KMS-11 (cell line): Measurements from ENCODE around the gene LPIN2.
A peak's percentile ranks its signal among the peaks of the same experiment; 100 is the strongest.

Experiments used
- H2AFZ ChIP-seq: fragments of 200-600 bp; sonication (generic); 2 replicates; pipeline ENCODE4 v1.6.1; 2016; ENCODE audit warnings: antibody characterized with exemption, mixed run types, low read depth
- H3K27ac ChIP-seq: fragments of 200-600 bp; sonication (generic); 2 replicates; pipeline ENCODE4 v1.6.1; 2016; ENCODE audit warnings: mild to moderate bottlenecking, mixed run types
- H3K27me3 ChIP-seq: fragments of 200-600 bp; sonication (generic); 2 replicates; pipeline ENCODE4 v1.6.1; 2017; ENCODE audit warnings: mild to moderate bottlenecking, low read depth, mixed run types, moderate library complexity; ENCODE audit not compliant: insufficient read depth
- H3K36me3 ChIP-seq: fragments of 200-600 bp; sonication (generic); 2 replicates; pipeline ENCODE4 v1.6.1; 2017; ENCODE audit warnings: mild to moderate bottlenecking, mixed run types; ENCODE audit not compliant: insufficient read depth
- H3K4me1 ChIP-seq: fragments of 200-600 bp; sonication (generic); 2 replicates; pipeline ENCODE4 v1.6.1; 2016; ENCODE audit warnings: mild to moderate bottlenecking, low read depth, mixed run types; ENCODE audit not compliant: poor library complexity, severe bottlenecking
- H3K4me2 ChIP-seq: fragments of 200-600 bp; sonication (generic); 2 replicates; pipeline ENCODE4 v1.7.0; 2016; ENCODE audit warnings: mild to moderate bottlenecking, mixed run types
- H3K4me3 ChIP-seq: fragments of 200-600 bp; sonication (generic); IDR thresholded peaks from 2 replicates; pipeline ENCODE4 v1.6.1; 2017; ENCODE audit warnings: low read depth, low read length, mixed read lengths; ENCODE audit not compliant: insufficient read depth
- H3K79me2 ChIP-seq: fragments of 200-600 bp; sonication (generic); 2 replicates; pipeline ENCODE4 v1.6.1; 2016; ENCODE audit warnings: low read depth, mixed run types; ENCODE audit not compliant: insufficient read depth
- H3K9ac ChIP-seq: fragments of 200-600 bp; sonication (generic); 2 replicates; pipeline ENCODE4 v1.6.1; 2016; ENCODE audit warnings: mild to moderate bottlenecking, mixed run types
- H4K20me1 ChIP-seq: fragments of 200-600 bp; sonication (generic); 2 replicates; pipeline ENCODE4 v1.6.1; 2016; ENCODE audit warnings: mild to moderate bottlenecking, mixed run types; ENCODE audit not compliant: insufficient read depth
- CTCF ChIP-seq: fragments of 200-600 bp; sonication (generic); conservative IDR thresholded peaks from 2 replicates; pipeline ENCODE4 v1.6.1; 2017; ENCODE audit warnings: low read depth, mild to moderate bottlenecking, antibody characterized with exemption, low read length, moderate library complexity, mixed read lengths

The LPIN2 gene

GRCh38 chr18:3040881-3041280 is 27.9 kb upstream of the LPIN2 start:
- TF ChIP-seq CTCF: no peak
- Histone ChIP-seq H3K27ac (no peak overlapping the region), H3K27me3 (no peaks in the 10 kb centered on the region), H3K36me3 (no peaks in the 10 kb centered on the region), H3K79me2 (no peaks in the 10 kb centered on the region), H3K9ac (no peak overlapping the region), H3K4me1 (peaks cover 23% of the 10 kb centered on the region), H3K4me3 (no peak overlapping the region), H4K20me1 (no peaks in the 10 kb centered on the region), H3K4me2 (no peak overlapping the region), H2AFZ (no peak overlapping the region)

- Histone ChIP-seq H3K36me3 (no peaks in the 10 kb centered on the region), H3K4me2 (no peak overlapping the region), H3K9ac (no peak overlapping the region), H4K20me1 (no peaks in the 10 kb centered on the region), H2AFZ (no peak overlapping the region), H3K27ac (no peak overlapping the region), H3K79me2 (no peaks in the 10 kb centered on the region), H3K4me1 (peaks cover 23% of the 10 kb centered on the region), H3K4me3 (no peak overlapping the region), H3K27me3 (no peaks in the 10 kb centered on the region)
- no peak for TF ChIP-seq CTCF
These were observed 27.2 kb upstream of the LPIN2 start for GRCh38 chr18:3040173-3040572.

DNA sequence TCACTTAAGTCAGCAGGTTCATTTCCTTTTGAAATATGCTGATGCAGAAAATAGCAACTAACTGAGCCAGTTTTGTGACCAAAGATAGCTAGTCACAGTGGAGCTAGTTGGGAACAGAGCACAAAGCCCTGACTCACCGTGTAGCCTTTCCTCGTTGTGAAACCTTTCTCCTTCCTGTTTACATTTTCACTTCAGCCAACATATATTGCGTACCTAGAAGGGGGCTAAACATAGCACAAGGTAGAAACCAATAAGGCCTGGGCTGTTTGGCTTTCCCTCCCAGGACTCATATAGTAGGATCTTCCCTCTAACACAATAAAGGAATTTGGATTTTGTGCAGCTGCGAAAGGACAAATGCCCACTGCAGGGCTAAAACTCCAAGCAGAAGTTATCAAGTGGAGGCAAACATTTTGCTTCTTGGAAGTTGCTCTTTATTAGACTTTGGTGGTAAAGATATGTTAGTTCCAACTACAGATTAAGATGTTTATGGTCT is 24.5 kb upstream of the LPIN2 start:
- H4K20me1 ChIP-seq: no peaks in the 10 kb centered on the region
- no peaks in the 10 kb centered on the region for H3K27me3 ChIP-seq
- H3K4me1 ChIP-seq: peaks cover 23% of the 10 kb centered on the region
- peak overlapping the region; percentile 32; the same call in 1 of the 2 replicates for H3K9ac ChIP-seq
- peak overlapping the region; percentile 52 for H3K4me2 ChIP-seq
- no peak for TF ChIP-seq CTCF
- peak overlapping the region; percentile 77 for H2AFZ ChIP-seq
- no peaks in the 10 kb centered on the region for H3K79me2 ChIP-seq
- no peak overlapping the region for H3K4me3 ChIP-seq
- peak overlapping the region; percentile 74 for H3K27ac ChIP-seq
- H3K36me3 ChIP-seq: no peaks in the 10 kb centered on the region

GRCh38 chr18:3036108-3036507 is 23.2 kb upstream of the LPIN2 start:
- H3K27me3 ChIP-seq: no peaks in the 10 kb centered on the region
- peaks cover 23% of the 10 kb centered on the region for H3K4me1 ChIP-seq
- no peaks in the 10 kb centered on the region for H3K36me3 ChIP-seq
- no peak overlapping the region for H3K4me3 ChIP-seq
- TF ChIP-seq CTCF: no peak
- H3K9ac ChIP-seq: no peak overlapping the region
- H2AFZ ChIP-seq: no peak overlapping the region
- H4K20me1 ChIP-seq: no peaks in the 10 kb centered on the region
- H3K79me2 ChIP-seq: no peaks in the 10 kb centered on the region
- no peak overlapping the region for H3K27ac ChIP-seq
- no peak overlapping the region; the same call in 1 of the 2 replicates for H3K4me2 ChIP-seq
